ENCODE data around the gene TSPAN18.

Gene TSPAN18

GRCh38 chr11:44711113-44711786 is 15.5 kb upstream of the TSPAN18 start:
- DNase-seq (ENCODE audit: low spot score) (no peak), FAIRE-seq (no peak)

GRCh38 chr11:44711787-44712608 is 14.8 kb upstream of the TSPAN18 start:
- FAIRE-seq: no peak
- DNase-seq (ENCODE audit: low spot score): no peak

GRCh38 chr11:44713022-44713421 is 13.7 kb upstream of the TSPAN18 start:
- no peak for DNase-seq (ENCODE audit: low spot score)
- no peak for FAIRE-seq

- DNase-seq (ENCODE audit: low spot score): no peak
- no peak for FAIRE-seq
Observed at GRCh38 chr11:44716256-44716655, 10.5 kb upstream of the TSPAN18 start.

GRCh38 chr11:44718057-44718456 is 8.7 kb upstream of the TSPAN18 start:
- no peak for FAIRE-seq
- no peak for DNase-seq (ENCODE audit: low spot score)

GRCh38 chr11:44718612-44719390 is 8.0 kb upstream of the TSPAN18 start:
- FAIRE-seq: no peak
- DNase-seq (ENCODE audit: low spot score): no peak

- no peak for FAIRE-seq
- DNase-seq (ENCODE audit: low spot score): no peak
Observed at GRCh38 chr11:44725016-44725685, 1.6 kb upstream of the TSPAN18 start.

GRCh38 chr11:44725757-44726282 is 942 bp upstream of the TSPAN18 start:
- DNase-seq (ENCODE audit: low spot score) (no peak), FAIRE-seq (no peak)

- FAIRE-seq (no peak), DNase-seq (ENCODE audit: low spot score) (no peak)
Observed at GRCh38 chr11:44727114-44727372, 281 bp downstream of the TSPAN18 start.

GRCh38 chr11:44727373-44728287 is 868 bp downstream of the TSPAN18 start:
- no peak for FAIRE-seq

GRCh38 chr11:44728491-44728910 is 1.7 kb downstream of the TSPAN18 start:
- DNase-seq (ENCODE audit: low spot score): no peak

More at GRCh38 chr11:44727373-44728287, 868 bp downstream of the TSPAN18 start:
- DNase-seq (ENCODE audit: low spot score): peak; percentile 93

GRCh38 chr11:44729063-44729462 is 2.3 kb downstream of the TSPAN18 start:
- no peak for DNase-seq (ENCODE audit: low spot score)
- no peak for FAIRE-seq

More at GRCh38 chr11:44728491-44728910, 1.7 kb downstream of the TSPAN18 start:
- no peak for FAIRE-seq

- no peak for FAIRE-seq
- no peak for DNase-seq (ENCODE audit: low spot score)
Observed at GRCh38 chr11:44729713-44730112, 3.0 kb downstream of the TSPAN18 start.

GRCh38 chr11:44730775-44731174 is 4.0 kb downstream of the TSPAN18 start:
- FAIRE-seq (no peak), DNase-seq (ENCODE audit: low spot score) (no peak)

GRCh38 chr11:44731685-44732430 is 5.1 kb downstream of the TSPAN18 start:
- DNase-seq (ENCODE audit: low spot score) (no peak), FAIRE-seq (no peak)

- no peak for FAIRE-seq
Observed at GRCh38 chr11:44732564-44732963, 5.8 kb downstream of the TSPAN18 start.

GRCh38 chr11:44733877-44734276 is 7.1 kb downstream of the TSPAN18 start:
- no peak for FAIRE-seq
- no peak for DNase-seq (ENCODE audit: low spot score)

More at GRCh38 chr11:44732564-44732963, 5.8 kb downstream of the TSPAN18 start:
- no peak for DNase-seq (ENCODE audit: low spot score)

- FAIRE-seq (no peak), DNase-seq (ENCODE audit: low spot score) (no peak)
Observed at GRCh38 chr11:44734843-44735381, 8.2 kb downstream of the TSPAN18 start.

GRCh38 chr11:44736791-44737190 is 10.0 kb downstream of the TSPAN18 start:
- DNase-seq (ENCODE audit: low spot score): no peak
- no peak for FAIRE-seq

Measured in urothelium cell line (cell line).